SJSA1 (cell line): Measurements from ENCODE around the gene PALB2. TPM values are rescaled to one million over a fixed set of nuclear protein-coding genes. Genes with fewer than 3 reads are reported as not detected.
"Not testable (repeated sequence)": the region's sequence is repeated elsewhere in the genome, so short reads cannot be mapped to it uniquely, and the experiment has no call there.

Source experiments
- DNase-seq, 2 experiments: peaks; one replicate each; pipeline ENCODE4 v3.0.0-alpha.2; 2015 to 2020; ENCODE audit warnings: low spot score in 2 of 2, low read depth in 1 of 2
- H3K27ac ChIP-seq: fragments of 250-450 bp; sonication (Bioruptor Pico); 2 replicates; pipeline ENCODE4 v1.5.1; 2020; ENCODE audit warnings: mild to moderate bottlenecking, moderate library complexity
- H3K27me3 ChIP-seq: fragments of 250-450 bp; sonication (Bioruptor Pico); replicated peaks from 2 replicates; pipeline ENCODE4 v1.5.1; 2020; ENCODE audit warnings: mild to moderate bottlenecking, moderate library complexity
- H3K36me3 ChIP-seq: fragments of 250-450 bp; sonication (Bioruptor Pico); 2 replicates; pipeline ENCODE4 v1.5.1; 2020; ENCODE audit warnings: mild to moderate bottlenecking
- H3K4me1 ChIP-seq: fragments of 250-450 bp; sonication (Bioruptor Pico); replicated peaks from 2 replicates; pipeline ENCODE4 v1.6.1; 2021; ENCODE audit warnings: mild to moderate bottlenecking
- H3K4me3 ChIP-seq: fragments of 250-450 bp; sonication (Bioruptor Pico); 2 replicates; pipeline ENCODE4 v1.5.1; 2020; ENCODE audit warnings: mild to moderate bottlenecking
- H3K9me3 ChIP-seq: fragments of 250-450 bp; sonication (Bioruptor Pico); replicated peaks from 2 replicates; pipeline ENCODE4 v1.5.1; 2020; ENCODE audit warnings: mild to moderate bottlenecking
- total RNA-seq: library from RNA; depleted of rRNA; stranded (reverse); fragments of >200 nt; shearing (Covaris generic); gene quantifications from 2 replicates; pipeline ENCODE4 v1.2.3, GENCODE V29; 2014

The PALB2 gene
- total RNA-seq, 1 experiment from 2014 or later, result 12.4 TPM

GRCh38 chr16:23583271-23583670 lies 57.8 kb downstream of the PALB2 start:
- H3K27me3 ChIP-seq, DNase-seq, H3K4me1 ChIP-seq, H3K27ac ChIP-seq, H3K9me3 ChIP-seq, H3K4me3 ChIP-seq: not testable (repeated sequence)
- peaks cover 51% of the 10 kb centered on the region for H3K36me3 ChIP-seq

GRCh38 chr16:23581764-23582163 lies 59.3 kb downstream of the PALB2 start:
- H3K27me3 ChIP-seq, result no peaks in the 10 kb centered on the region
- H3K27ac ChIP-seq, result no peak overlapping the region
- H3K9me3 ChIP-seq, result no peaks in the 10 kb centered on the region
- H3K4me1 ChIP-seq, result no peaks in the 10 kb centered on the region
- peaks cover 47% of the 10 kb centered on the region for H3K36me3 ChIP-seq
- no peak overlapping the region for H3K4me3 ChIP-seq
- no peak for DNase-seq

- H3K27ac ChIP-seq, result no peak overlapping the region
- no peak for DNase-seq
- H3K4me3 ChIP-seq, result no peak overlapping the region
- no peaks in the 10 kb centered on the region for H3K4me1 ChIP-seq
- peaks cover 40% of the 10 kb centered on the region for H3K36me3 ChIP-seq
- no peaks in the 10 kb centered on the region for H3K27me3 ChIP-seq
- H3K9me3 ChIP-seq, result no peaks in the 10 kb centered on the region
Measured at GRCh38 chr16:23580391-23580790, 60.7 kb downstream of the PALB2 start.

DNA sequence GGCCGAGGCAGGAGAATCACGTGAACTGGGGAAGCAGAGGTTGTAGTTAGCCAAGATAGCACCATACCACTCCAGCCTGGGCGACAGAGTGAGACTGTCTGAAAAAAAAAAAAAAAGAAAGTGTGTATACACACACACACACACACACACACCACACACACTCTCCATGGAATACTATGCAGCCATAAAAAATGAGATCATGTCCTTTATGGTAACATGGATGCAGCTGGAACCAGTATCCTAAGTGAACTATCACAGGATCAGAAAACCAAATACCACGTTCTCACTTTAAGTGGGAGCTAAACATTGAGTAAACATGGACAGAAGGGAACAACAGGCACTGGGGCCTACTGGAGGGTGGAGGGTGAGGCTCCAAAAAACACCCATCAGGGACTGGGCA lies 61.7 kb downstream of the PALB2 start:
- Histone ChIP-seq H3K4me3 (no peak overlapping the region), H3K27ac (no peak overlapping the region), H3K4me1 (no peaks in the 10 kb centered on the region), H3K27me3 (no peaks in the 10 kb centered on the region), H3K9me3 (no peaks in the 10 kb centered on the region), H3K36me3 (peaks cover 40% of the 10 kb centered on the region)
- DNase-seq, result no peak

GRCh38 chr16:23578101-23578830 lies 62.8 kb downstream of the PALB2 start:
- no peak for DNase-seq
- H3K36me3 ChIP-seq, result peaks cover 42% of the 10 kb centered on the region
- H3K4me3 ChIP-seq, result no peak overlapping the region
- no peaks in the 10 kb centered on the region for H3K4me1 ChIP-seq
- no peaks in the 10 kb centered on the region for H3K9me3 ChIP-seq
- H3K27ac ChIP-seq, result no peak overlapping the region
- H3K27me3 ChIP-seq, result no peaks in the 10 kb centered on the region

GRCh38 chr16:23577493-23577892 lies 63.6 kb downstream of the PALB2 start:
- DNase-seq, result no peak
- H3K4me3 ChIP-seq, result no peak overlapping the region
- no peak overlapping the region for H3K27ac ChIP-seq
- H3K4me1 ChIP-seq, result no peaks in the 10 kb centered on the region
- H3K9me3 ChIP-seq, result no peaks in the 10 kb centered on the region
- no peaks in the 10 kb centered on the region for H3K27me3 ChIP-seq
- H3K36me3 ChIP-seq, result peaks cover 45% of the 10 kb centered on the region

- no peaks in the 10 kb centered on the region for H3K9me3 ChIP-seq
- no peak for DNase-seq
- no peaks in the 10 kb centered on the region for H3K4me1 ChIP-seq
- H3K4me3 ChIP-seq, result no peak overlapping the region
- H3K27me3 ChIP-seq, result no peaks in the 10 kb centered on the region
- H3K27ac ChIP-seq, result no peak overlapping the region
- H3K36me3 ChIP-seq, result peaks cover 51% of the 10 kb centered on the region
Measured at GRCh38 chr16:23575834-23576233, 65.3 kb downstream of the PALB2 start.

DNA sequence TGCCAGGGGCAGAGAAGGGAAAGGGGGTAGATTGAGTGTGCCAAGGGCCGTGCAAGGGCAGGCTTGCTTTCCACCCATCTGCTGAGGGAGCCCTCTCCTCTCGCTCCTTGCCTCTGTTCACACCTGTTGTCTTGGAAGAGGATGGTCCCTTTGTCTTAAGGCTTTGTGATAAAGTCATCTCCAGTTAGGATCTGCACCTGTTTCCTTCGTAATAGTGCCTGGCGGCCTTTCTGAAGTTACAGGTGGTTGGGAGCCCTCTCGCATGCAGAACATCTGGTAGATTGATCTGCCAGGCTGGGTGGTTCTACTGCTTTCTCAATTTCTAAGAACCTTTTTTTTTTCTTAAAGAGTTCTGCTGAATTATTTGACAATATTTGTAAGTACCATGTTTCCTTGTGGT lies 67.3 kb downstream of the PALB2 start:
- Histone ChIP-seq H3K36me3 (peaks cover 69% of the 10 kb centered on the region), H3K9me3 (no peaks in the 10 kb centered on the region), H3K27ac (no peak overlapping the region), H3K4me3 (no peak overlapping the region), H3K4me1 (no peaks in the 10 kb centered on the region), H3K27me3 (no peaks in the 10 kb centered on the region)
- no peak for DNase-seq

DNA sequence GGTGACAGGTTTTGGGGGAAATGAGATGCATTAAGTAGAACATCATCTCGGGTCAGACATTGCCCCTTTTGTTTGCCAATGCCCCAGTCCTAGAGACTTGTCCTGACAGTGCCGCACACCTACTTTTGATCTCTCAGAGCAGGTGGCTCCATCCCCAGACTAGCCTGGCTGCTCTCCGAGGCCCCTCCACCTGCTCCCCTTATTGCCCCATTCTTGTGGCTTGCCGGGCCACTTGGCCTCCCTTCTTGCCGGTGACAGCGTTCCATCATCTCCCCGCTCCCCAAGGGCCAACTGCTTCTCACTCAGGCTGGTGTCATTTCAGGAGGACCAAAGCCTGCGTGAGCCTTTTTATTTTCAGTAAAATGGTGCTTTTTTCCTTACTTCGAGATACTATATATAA lies 68.7 kb downstream of the PALB2 start:
- Histone ChIP-seq H3K4me1 (no peaks in the 10 kb centered on the region), H3K27me3 (no peaks in the 10 kb centered on the region), H3K9me3 (no peaks in the 10 kb centered on the region), H3K27ac (no peak overlapping the region), H3K36me3 (peaks cover 73% of the 10 kb centered on the region), H3K4me3 (no peak overlapping the region)
- no peak for DNase-seq

DNA sequence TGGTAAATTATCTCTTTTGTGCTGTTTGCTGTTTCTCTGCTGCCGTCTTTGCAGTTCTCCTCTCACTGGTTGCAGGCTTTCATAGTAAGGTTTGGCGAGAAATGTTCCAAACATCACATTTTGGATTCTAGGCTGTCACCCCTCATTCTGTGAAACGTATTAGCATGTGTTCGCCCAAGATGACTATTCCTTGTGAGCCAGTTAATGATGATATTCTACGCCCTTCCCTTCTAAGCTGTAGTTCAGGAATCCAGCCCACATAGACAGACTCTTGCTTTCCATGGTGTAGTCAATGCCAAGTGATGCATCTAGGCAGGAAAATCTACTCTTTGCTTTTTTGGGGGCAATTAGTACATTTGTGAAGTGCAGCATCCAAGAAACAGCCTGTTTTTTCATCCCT lies 69.2 kb downstream of the PALB2 start:
- no peaks in the 10 kb centered on the region for H3K4me1 ChIP-seq
- no peak overlapping the region for H3K4me3 ChIP-seq
- H3K27ac ChIP-seq, result no peak overlapping the region
- H3K9me3 ChIP-seq, result no peaks in the 10 kb centered on the region
- peaks cover 75% of the 10 kb centered on the region for H3K36me3 ChIP-seq
- no peak for DNase-seq
- no peaks in the 10 kb centered on the region for H3K27me3 ChIP-seq

GRCh38 chr16:23570992-23571632 lies 70.0 kb downstream of the PALB2 start:
- no peak for DNase-seq

DNA sequence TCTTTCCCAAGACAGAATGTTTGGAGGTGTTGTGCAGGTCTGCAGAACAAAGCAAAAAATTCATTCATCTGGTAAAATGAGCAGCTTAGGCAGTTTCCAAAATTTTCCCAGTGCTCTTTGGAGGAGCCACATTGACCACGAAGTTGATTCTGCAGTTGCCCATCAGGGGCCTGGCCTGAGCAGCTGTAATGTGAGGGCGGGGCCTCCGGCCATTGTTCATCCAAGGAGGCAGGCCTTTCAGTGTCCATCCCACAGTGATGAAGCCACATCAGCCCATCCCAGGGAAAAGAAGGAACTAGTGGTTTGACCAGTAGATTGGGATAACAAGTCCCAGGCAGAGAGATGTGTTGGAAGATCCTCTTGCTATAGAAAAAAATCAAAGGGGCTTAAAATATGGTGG lies 73.5 kb downstream of the PALB2 start:
- Histone ChIP-seq H3K36me3 (peaks cover 90% of the 10 kb centered on the region), H3K27ac (no peak overlapping the region), H3K4me1 (no peaks in the 10 kb centered on the region), H3K4me3 (no peak overlapping the region), H3K27me3 (no peaks in the 10 kb centered on the region), H3K9me3 (no peaks in the 10 kb centered on the region)
- DNase-seq, result no peak

More at GRCh38 chr16:23570992-23571632, 70.0 kb downstream of the PALB2 start:
- Histone ChIP-seq H3K4me1 (no peaks in the 10 kb centered on the region), H3K27me3 (no peaks in the 10 kb centered on the region), H3K9me3 (no peaks in the 10 kb centered on the region), H3K4me3 (no peak overlapping the region), H3K27ac (no peak overlapping the region), H3K36me3 (peaks cover 78% of the 10 kb centered on the region)

- Histone ChIP-seq H3K36me3 (peaks cover 90% of the 10 kb centered on the region), H3K4me3 (no peak overlapping the region), H3K27ac (no peak overlapping the region), H3K27me3 (no peaks in the 10 kb centered on the region), H3K9me3 (no peaks in the 10 kb centered on the region), H3K4me1 (no peaks in the 10 kb centered on the region)
- DNase-seq, result no peak
Measured at GRCh38 chr16:23566724-23567123, 74.4 kb downstream of the PALB2 start.

DNA sequence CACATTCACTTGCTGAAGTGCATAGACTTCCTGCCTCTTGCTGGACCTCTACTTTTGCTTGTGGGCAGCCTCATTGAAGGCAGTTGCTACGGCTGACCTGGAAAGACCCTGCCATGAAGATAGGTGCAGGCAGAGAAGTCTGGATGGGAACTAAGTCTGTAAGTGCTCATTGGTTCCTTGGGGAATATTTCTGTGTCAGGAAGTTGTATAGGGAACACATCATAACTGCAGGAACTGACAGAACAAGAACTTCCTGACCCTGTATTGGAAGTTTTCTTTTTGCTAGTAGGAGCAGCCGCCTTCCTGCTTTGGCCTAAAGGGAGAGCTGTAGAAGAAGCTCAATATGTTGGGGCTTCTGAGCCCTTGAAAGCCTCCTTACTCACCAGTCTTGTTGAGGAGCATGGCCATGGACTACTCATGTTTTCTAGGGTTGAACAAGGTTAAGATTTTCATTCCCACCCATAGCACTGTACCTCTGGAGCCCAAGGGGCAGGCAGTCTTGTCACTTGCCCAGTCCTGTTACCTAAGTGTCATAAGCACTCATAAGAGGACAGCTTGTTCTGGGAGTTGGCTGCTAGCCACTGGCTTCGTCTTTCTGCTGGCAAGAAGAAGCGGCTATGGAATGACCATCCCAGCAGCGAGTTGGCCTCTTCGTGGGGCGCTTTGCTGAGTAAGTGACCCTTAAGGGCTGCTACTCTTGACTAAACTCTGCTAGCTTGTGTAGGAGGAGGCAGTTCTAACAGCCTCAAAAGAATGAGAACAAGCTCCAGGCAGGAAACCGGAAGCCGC lies 76.3 kb downstream of the PALB2 start:
- H3K27me3 ChIP-seq, result no peaks in the 10 kb centered on the region
- DNase-seq, result no peak

More for the DNA sequence above, 76.3 kb downstream of the PALB2 start:
- H3K27ac ChIP-seq, result no peak overlapping the region
- no peaks in the 10 kb centered on the region for H3K4me1 ChIP-seq
- no peaks in the 10 kb centered on the region for H3K9me3 ChIP-seq
- peaks cover 92% of the 10 kb centered on the region for H3K36me3 ChIP-seq
- no peak overlapping the region for H3K4me3 ChIP-seq
